Natural killer cell (primary cell): Measurements from ENCODE around the gene GRB2. TPM values are rescaled to one million over a fixed set of nuclear protein-coding genes. Genes with fewer than 3 reads are reported as not detected.

ENCODE experiments used
- ATAC-seq, 3 donors: fragments of 150-1000 bp in 2 of 3; fragments of 200-7000 bp in 1 of 3; cut with Tn5 transposase; 1 replicate in 1 of 3; 2 replicates in 2 of 3; pipeline ENCODE4 v1.10.0; 2021; ENCODE audit warnings: mild to moderate bottlenecking in 2 of 3, moderate library complexity in 2 of 3
- DNase-seq, 2 donors: peaks; one replicate each; pipeline versions ENCODE4 v3.0.0 to v3.0.0-alpha.2; 2013 to 2021; ENCODE audit warnings: mixed read lengths in 1 of 2
- H3K27ac ChIP-seq: one replicate; pipeline ENCODE4 v1.5.1; 2013; ENCODE audit warnings: mild to moderate bottlenecking, low read length
- H3K27me3 ChIP-seq: one replicate; pipeline ENCODE4 v1.6.1; 2013; ENCODE audit warnings: low read length; ENCODE audit not compliant: control insufficient read depth, insufficient read depth
- H3K36me3 ChIP-seq: one replicate; pipeline ENCODE4 v1.6.1; 2013; ENCODE audit warnings: low read length; ENCODE audit not compliant: control insufficient read depth, insufficient read depth
- H3K4me1 ChIP-seq: one replicate; pipeline ENCODE4 v1.6.1; 2013; ENCODE audit warnings: low read length; ENCODE audit not compliant: control insufficient read depth, insufficient read depth
- H3K4me3 ChIP-seq: one replicate; pipeline ENCODE4 v1.5.1; 2013; ENCODE audit warnings: low read length
- H3K9me3 ChIP-seq: one replicate; pipeline ENCODE4 v1.6.1; 2013; ENCODE audit warnings: low read length; ENCODE audit not compliant: control insufficient read depth, insufficient read depth
- H3K27ac Mint-ChIP-seq, 2 donors: one replicate each; pipeline ENCODE4 v1.8.0; 2022; ENCODE audit warnings: mild to moderate bottlenecking in 2 of 2, mixed read lengths in 2 of 2, moderate library complexity in 1 of 2
- H3K27me3 Mint-ChIP-seq, 2 donors: one replicate each; pipeline ENCODE4 v1.8.0; 2022; ENCODE audit warnings: low read depth in 2 of 2, mixed read lengths in 2 of 2
- H3K36me3 Mint-ChIP-seq: one replicate; pipeline ENCODE4 v1.8.0; 2022; ENCODE audit warnings: mixed read lengths
- H3K4me1 Mint-ChIP-seq, 2 donors: one replicate each; pipeline ENCODE4 v1.8.0; 2022; ENCODE audit warnings: mixed read lengths in 2 of 2
- H3K4me3 Mint-ChIP-seq: one replicate; pipeline ENCODE4 v1.8.0; 2022; ENCODE audit warnings: mild to moderate bottlenecking, moderate library complexity, mixed read lengths
- H3K9me3 Mint-ChIP-seq, 2 donors: one replicate each; pipeline ENCODE4 v1.8.0; 2022; ENCODE audit warnings: mixed read lengths in 2 of 2
- WGBS: methylation state at CpG from one replicate; pipeline ENCODE4 v1.1.7; 2013; ENCODE audit warnings: missing lambda C conversion rate; ENCODE audit not compliant: insufficient coverage; 5-methylcytosine and 5-hydroxymethylcytosine counted together
- intact Hi-C: fragments of 100-400 bp; cut with micrococcal nuclease; formaldehyde crosslinking; loops from one replicate; pipeline ENCODE4 v1.14.2; 2022
- total RNA-seq, 4 donors: library from RNA; stranded (reverse); fragments of 120-200 nt in 1 of 4; gene quantifications; one replicate each; pipeline versions ENCODE4 v1.2.3 to v1.2.4, GENCODE V29; 2013 to 2022
- TF ChIP-seq, protein P1 (sequence below): fragments of 200-600 bp; IDR thresholded peaks from one replicate; pipeline ENCODE4 v1.8.0; 2022; ENCODE audit warnings: antibody characterized with exemption

GRB2 gene
- total RNA-seq, 3 donors from 2014 or later (not counting 1 experiment from before 2014, with no cell fraction given), result 115 to 142 (median 116) TPM

GRCh38 chr17:75433218-75433783 lies 27.8 kb upstream of the GRB2 start:
- Mint-ChIP-seq H3K36me3 (no peaks in the 10 kb centered on the region), H3K4me3 (no peak overlapping the region), H3K9me3 (no peaks in the 10 kb centered on the region), H3K27ac (no peak overlapping the region), H3K4me1 (peaks cover 12% of the 10 kb centered on the region in 2 donors), H3K27me3 (no peaks in the 10 kb centered on the region)
- intact Hi-C loops, result no loop called here
- Histone ChIP-seq H3K27ac (no peak overlapping the region), H3K36me3 (no peaks in the 10 kb centered on the region), H3K9me3 (no peaks in the 10 kb centered on the region), H3K27me3 (no peaks in the 10 kb centered on the region), H3K4me3 (no peak overlapping the region), H3K4me1 (peaks cover 21% of the 10 kb centered on the region)
- WGBS, result 88% methylated on average over 6 of the region's 6 CpGs
- DNase-seq (no peak), ATAC-seq (no peak)
- TF ChIP-seq, protein P1, sequence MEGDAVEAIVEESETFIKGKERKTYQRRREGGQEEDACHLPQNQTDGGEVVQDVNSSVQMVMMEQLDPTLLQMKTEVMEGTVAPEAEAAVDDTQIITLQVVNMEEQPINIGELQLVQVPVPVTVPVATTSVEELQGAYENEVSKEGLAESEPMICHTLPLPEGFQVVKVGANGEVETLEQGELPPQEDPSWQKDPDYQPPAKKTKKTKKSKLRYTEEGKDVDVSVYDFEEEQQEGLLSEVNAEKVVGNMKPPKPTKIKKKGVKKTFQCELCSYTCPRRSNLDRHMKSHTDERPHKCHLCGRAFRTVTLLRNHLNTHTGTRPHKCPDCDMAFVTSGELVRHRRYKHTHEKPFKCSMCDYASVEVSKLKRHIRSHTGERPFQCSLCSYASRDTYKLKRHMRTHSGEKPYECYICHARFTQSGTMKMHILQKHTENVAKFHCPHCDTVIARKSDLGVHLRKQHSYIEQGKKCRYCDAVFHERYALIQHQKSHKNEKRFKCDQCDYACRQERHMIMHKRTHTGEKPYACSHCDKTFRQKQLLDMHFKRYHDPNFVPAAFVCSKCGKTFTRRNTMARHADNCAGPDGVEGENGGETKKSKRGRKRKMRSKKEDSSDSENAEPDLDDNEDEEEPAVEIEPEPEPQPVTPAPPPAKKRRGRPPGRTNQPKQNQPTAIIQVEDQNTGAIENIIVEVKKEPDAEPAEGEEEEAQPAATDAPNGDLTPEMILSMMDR, result no peak

DNA sequence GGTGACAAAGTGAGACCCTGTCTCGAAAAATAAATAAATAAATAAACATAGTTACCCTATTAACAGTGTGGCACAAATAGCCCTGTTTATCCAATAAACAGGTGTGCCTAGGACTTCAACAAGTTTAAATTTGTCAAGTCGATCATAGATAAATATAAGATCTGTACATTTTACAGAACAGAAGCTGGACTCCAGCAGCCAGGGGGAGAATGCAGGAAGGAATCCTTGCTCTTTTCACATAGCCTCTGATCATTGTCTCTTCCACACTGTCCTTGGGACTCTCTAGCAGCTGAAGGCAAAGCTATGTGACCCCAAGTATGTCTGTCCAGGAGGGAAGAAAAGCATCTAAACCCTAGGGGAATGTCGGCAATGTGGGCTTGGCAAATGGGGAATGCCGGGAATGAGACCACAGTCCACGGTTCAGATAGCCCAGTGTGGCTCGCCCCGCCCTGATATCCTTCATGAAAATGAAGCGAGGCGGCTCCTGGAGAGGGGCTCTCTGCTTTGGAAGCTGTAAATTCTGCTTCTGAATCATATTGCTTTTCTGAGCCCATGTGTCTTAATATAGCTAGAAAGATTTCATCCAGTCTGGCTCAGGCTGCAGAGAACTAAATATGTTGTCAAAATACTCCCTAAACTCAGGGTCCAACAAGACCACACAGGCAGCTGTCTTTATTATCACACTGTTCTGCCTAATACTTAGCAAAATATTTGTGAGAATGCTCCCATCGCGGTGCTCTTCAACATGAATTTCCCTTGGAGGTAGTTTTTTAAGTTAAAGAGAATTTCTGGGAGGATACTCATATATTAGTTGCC lies 24.9 kb upstream of the GRB2 start:
- H3K4me3 Mint-ChIP-seq, result no peak overlapping the region
- TF ChIP-seq, protein P1, result no peak
- Histone ChIP-seq H3K4me3 (no peak overlapping the region), H3K36me3 (no peaks in the 10 kb centered on the region), H3K27ac (no peak overlapping the region), H3K9me3 (no peaks in the 10 kb centered on the region), H3K27me3 (no peaks in the 10 kb centered on the region), H3K4me1 (peaks cover 17% of the 10 kb centered on the region)
- H3K27ac Mint-ChIP-seq, result no peak overlapping the region
- H3K36me3 Mint-ChIP-seq, result no peaks in the 10 kb centered on the region
- no peaks in the 10 kb centered on the region for H3K27me3 Mint-ChIP-seq
- DNase-seq, result no peak
- intact Hi-C loops, result no loop called here
- no peak for ATAC-seq
- 88% methylated on average over 11 of the region's 11 CpGs for WGBS
- no peaks in the 10 kb centered on the region for H3K9me3 Mint-ChIP-seq
- H3K4me1 Mint-ChIP-seq, result peaks cover 11 to 16% of the 10 kb centered on the region in 2 donors

DNA sequence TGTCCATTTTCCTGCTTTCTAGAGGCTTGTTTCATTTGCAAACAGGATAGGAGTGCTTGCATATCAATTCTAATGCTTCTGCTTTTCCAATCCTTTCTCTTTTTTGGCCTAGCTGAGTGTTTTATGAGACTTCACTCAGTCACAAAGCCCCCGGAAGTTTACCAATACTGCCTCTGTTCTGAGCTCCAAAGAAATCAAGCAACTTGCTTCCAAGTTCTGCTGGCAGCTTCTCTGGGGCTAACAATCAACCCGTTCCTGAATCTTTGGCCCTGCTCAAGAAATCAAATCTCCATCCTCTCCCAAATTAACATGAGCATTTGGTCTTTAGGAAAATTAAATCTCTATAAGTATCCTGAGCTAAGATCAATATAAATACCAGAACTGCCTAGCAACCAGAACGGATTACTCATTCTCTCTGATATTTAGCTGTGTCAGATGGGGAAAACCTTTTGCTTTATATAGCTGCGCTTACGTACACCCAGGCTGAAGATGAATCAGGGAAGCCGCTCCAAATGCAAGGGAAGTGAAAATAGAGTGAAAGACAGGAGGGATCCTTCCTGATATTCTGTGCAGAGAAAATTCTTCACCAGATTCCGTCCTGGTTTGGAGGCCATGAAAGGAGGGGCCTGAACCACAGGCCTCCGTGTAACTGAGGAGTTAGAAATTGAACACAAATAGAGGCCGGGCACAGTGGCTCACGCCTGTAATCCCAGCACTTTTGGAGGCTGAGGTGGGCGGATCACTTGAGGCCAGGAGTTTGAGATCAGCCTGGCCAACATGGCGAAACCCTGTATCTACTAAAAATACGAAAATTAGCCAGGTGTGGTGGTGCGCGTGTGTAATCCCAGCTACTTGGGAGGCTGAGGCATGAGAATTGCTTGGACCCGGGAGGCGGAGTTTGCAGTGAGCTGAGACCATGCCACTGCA lies 23.3 kb upstream of the GRB2 start:
- H3K9me3 Mint-ChIP-seq, result no peaks in the 10 kb centered on the region
- no peak overlapping the region for H3K27ac ChIP-seq
- 88% methylated on average over 17 of the region's 17 CpGs for WGBS
- H3K4me1 ChIP-seq, result peaks cover 8% of the 10 kb centered on the region
- intact Hi-C loops, result no loop called here
- H3K27ac Mint-ChIP-seq, result no peak overlapping the region
- no peak for ATAC-seq
- DNase-seq, result no peak
- no peak overlapping the region for H3K4me3 Mint-ChIP-seq
- H3K27me3 Mint-ChIP-seq, result no peaks in the 10 kb centered on the region
- TF ChIP-seq, protein P1, result no peak
- no peaks in the 10 kb centered on the region for H3K27me3 ChIP-seq
- H3K36me3 Mint-ChIP-seq, result no peaks in the 10 kb centered on the region
- peaks cover 6 to 11% of the 10 kb centered on the region in 2 donors for H3K4me1 Mint-ChIP-seq
- H3K9me3 ChIP-seq, result no peaks in the 10 kb centered on the region
- H3K36me3 ChIP-seq, result no peaks in the 10 kb centered on the region
- no peak overlapping the region for H3K4me3 ChIP-seq
